Endometrial microvascular endothelial cells (primary cell): ENCODE results near the gene TOR4A. TPM values are rescaled to one million over a fixed set of nuclear protein-coding genes. Genes with fewer than 3 reads are reported as not detected.

Experiments
- in situ Hi-C: cut with HindIII; loops from 2 replicates; pipeline ENCODE4 v1.10.0; 2017; ENCODE audit warnings: low sequenced_read_pairs, low pct_unique_long_range_greater_than_20kb; ENCODE audit errors: inconsistent ontology term
- total RNA-seq: library from RNA; depleted of rRNA; stranded (reverse); fragments of >200 nt; gene quantifications from one replicate; pipeline ENCODE4 v1.2.3, GENCODE V29; 2015; ENCODE audit errors: inconsistent ontology term

Gene TOR4A
- total RNA-seq, 1 donor from 2014 or later, result 53.1 TPM

DNA sequence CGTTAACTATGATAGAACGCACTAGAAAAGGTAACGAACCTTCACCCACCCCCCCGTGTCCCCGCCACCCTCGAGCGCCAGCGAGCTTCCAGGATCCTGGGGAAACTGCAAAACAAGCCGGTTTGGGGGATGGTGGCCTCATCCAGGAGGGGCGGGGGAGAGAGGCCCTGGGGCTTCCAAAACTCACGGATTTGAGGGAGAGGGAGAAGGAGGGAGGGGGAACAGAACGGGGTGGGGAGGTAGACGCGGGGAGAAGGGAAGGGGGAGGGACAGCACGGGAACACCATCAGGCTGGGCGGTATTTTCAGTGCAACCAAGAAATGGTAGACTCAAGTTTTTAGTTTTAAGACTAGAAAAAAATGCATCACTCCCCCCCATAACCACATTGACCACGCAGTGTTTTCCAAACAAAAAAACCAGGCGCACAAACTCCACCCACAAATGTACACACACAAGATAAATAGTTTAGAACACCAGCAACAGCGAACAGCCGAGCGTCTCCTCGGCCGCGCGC lies 23.1 kb downstream of the TOR4A start:
- in situ Hi-C loops, result no loop called here

DNA sequence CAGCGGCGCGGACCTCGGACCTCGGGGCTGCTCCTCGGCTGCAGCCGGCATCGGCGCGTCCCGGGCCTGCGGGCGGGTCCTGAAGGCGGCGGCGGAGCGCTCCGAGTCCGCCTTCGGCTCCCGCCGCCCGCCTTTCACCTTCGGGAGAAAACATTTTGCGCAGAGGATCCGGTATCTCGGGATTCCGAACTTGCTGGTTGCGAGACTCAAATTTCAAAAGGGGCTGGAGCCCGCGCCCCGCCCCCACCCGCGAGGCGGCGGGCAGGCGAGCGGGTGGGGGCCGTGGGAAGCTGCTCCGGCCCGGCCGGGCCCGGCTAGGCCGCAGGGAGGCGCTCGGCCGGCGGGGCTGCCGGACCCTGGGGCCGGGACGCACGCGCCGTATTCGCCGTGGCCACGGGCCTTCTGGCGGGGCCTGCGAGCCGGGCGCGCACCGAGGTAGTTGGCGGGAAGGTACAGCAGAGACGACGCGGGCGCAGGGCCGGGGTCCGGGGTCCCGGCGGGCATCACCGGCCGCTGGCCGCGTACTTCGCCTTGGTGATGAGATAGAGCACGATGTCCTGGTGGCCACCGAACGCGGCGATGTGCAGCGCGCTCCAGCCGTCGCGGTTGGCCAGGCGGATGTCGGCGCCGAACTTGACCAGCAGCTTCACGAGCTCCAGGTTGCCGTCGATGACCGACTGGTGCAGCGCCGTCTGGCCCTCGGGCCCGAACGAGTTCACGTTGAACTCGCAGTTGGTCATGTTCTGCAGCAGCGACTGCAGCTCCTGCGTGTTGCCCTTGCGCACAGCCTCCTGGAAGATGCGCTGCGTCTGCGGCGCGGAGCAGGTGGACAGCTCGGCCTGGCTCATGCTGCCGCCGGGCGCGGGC lies 23.8 kb downstream of the TOR4A start:
- in situ Hi-C loops, result no loop called here

DNA sequence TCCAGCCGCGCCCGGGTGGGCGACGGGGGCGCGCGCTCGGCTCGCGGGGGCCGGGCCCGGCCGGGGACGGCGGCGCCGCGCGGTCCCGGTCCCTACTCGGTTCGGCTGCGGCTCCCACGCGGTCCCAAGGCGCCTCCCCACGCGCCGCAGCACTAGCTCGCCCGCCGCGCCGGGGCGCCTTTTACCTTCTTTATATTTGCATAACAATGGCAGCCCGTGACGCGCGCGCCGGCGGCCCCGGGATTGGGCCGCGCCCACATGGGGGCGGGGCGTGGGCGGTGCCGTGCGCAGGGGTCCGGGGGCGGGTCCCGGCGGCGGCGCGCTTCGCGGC lies 24.6 kb downstream of the TOR4A start, which contains the start of gene NRARP:
Gene NRARP (minus strand): TSS at position 154 of the 331 bp plus-strand sequence. CDS start 343 bp downstream, outside the sequence.
- in situ Hi-C loops, result no loop called here

DNA sequence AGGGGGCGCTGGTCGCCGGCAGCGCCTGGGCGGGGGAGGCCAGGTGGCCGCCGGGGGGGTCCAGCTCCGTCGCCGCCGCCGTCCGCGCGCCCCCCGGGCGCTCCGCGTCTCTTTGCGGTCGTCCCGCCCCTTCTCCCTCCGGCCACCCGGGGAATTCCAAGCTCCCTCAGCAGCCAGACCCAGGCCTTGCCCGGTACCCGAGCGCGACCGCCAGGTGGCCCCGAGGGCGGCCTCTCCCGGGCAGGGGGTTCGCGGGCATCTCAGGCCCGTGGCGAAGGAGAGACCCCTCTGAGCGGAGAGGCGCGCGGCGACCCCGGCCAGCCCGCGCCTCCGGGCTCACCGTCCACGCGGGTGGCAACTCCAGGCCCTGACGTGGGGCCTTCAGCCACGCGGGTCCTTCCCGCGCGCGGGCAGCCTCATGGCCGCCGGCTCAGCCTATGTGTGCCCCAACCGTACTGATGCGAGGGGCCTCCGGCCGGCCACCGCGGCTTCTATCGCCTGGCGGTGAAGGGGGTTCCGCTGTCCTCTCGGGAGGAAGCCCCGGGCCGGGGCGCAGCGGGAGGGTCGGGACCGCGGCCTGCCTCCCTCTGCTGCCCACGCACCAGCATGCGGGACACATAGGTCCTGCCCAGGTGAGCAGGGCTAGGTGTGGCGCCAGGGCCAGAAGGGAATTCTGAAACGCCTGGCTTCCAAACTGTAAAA lies 25.1 kb downstream of the TOR4A start:
- in situ Hi-C loops, result no loop called here

DNA sequence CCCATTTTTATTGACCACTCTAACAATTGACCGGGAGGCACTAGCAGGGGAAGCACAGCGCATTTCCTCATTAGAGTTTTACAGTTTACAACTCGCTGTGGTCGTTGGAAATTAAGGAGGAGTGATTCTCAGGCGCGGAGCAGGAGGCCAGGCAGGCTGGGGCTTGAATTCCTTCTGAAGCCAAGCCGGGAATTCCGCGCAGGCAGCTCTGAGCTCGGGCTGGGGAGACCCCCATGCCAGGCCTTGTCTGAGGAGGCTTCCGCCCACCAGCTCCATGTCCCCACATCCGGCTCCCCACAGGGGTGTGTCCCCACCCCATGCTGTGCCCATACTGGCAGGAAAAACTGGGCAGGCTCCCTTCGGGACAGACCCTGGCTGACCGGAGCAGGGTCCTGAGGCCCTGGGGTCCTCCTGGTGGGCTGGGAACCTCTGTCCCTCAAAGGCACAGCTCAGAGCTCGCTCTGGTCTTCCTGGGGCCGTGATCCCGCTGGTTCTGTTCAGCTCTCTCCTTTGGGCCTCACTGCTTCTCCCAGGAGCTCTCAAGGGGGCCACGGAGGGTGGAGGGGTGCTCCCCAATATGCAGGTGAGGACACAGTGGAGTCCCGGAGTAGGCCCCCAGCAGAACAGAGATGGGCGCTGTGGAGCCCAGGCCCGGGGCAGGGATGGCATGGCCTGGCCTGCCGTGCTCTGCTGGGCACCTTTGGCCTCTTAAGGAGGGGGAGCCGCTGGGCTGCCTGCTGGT lies 25.8 kb downstream of the TOR4A start:
- in situ Hi-C loops, result no loop called here

DNA sequence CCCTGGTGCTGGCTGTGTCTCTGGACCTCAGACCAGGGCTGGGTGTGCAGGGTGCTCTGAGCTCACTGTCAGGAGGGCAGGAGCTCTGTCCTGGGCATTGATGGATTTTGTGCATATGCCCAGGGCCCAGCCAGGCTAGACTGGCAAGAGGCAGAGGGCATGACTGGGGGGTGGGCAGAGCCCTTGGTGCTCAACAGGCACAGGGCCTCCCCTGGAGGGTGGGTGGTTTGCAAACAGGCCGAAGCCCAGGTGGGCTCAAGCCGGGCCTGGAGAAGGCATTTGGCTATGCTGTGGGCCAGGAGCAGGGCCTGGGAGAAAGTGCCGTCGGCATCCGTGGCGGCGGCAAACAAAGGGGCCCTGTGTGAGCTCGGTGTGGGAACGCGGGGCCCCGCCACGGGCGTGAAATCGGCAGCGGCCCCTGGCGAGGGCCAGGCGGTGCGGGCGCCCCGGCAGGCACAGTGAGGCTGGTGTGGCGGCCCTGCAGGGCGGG lies 26.4 kb downstream of the TOR4A start:
- in situ Hi-C loops, result no loop called here

DNA sequence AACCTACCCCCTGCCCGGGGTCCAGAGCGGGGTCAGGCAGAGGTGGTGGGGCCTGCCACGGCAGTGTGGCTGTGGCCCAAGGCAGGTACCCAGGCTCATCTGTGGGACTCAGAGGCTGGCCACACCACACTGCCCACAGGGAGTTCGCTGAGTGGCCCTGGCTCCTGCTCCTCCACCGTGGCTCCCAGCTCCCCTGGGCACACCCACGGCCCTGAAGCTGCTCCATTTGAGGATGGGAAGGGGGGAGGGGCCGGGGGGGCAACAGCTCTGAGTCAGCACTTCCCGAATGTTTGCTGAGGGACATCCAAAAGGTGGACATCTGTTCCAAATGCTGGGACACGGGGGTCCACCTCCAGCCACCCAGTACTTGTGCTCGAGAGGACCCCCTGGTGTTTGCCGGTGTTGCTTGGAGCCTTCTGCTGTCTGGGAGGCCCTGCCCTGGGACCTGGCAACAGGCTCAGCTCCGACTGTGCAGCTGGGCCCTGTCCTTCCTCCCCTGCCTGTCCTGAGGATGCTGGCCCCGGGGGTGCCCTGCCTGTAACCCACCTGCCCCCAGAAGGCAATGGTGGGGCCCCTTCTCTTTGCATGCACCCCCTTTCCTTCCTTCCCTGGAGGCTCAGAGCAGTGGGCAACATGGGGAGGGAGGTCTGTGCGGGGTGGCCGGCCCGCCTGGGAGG lies 27.0 kb downstream of the TOR4A start:
- in situ Hi-C loops, result no loop called here

DNA sequence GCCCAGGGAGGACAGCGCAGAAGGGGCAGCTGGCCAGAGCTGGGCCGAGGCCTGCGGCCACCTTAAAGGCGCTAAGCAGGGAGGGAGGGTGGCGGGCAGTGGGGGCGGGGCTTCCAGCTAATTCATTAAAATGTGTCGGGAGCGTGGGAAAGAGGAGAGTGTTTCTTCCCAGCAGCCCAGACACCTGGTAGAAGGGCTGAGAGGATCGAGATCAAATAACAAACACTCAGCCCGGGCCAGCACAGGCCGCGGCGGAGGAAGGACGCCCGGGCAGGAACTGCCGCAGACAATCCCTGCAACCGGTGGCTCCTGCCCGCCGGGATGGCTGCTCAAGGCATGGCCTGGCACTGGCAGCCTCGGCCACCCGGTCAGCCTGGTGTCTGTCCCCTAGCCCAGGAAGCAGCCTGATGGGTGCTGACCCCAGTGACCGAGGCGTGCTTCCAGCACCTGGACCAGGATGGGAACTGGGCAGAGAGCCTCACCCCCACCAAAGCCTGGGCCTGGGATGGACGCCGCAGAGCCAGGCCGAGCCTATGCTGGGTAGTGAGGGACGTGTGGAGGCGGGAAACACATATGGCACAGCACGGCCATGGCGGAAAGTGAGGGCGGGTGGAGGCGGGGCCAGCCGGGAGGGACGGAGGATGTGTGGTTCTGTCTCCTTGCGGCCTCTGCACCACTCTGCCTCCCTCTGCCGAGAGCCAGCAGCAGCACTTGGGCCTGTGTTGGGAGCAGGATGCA lies 27.7 kb downstream of the TOR4A start:
- in situ Hi-C loops, result no loop called here

DNA sequence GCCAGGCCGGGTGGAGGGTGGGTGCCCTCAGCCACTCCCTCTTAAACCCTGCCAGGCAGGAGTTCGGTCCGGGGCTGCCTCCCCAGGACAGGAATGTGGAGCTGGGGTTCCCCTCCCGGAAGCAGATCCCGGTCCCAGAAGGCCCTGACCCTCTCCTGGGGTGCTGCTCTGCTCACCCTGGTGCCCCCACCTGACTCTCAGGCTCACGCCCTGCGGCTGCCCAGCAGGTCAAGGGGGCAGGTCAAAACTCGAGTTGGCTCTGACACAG lies 28.2 kb downstream of the TOR4A start:
- in situ Hi-C loops, result no loop called here

DNA sequence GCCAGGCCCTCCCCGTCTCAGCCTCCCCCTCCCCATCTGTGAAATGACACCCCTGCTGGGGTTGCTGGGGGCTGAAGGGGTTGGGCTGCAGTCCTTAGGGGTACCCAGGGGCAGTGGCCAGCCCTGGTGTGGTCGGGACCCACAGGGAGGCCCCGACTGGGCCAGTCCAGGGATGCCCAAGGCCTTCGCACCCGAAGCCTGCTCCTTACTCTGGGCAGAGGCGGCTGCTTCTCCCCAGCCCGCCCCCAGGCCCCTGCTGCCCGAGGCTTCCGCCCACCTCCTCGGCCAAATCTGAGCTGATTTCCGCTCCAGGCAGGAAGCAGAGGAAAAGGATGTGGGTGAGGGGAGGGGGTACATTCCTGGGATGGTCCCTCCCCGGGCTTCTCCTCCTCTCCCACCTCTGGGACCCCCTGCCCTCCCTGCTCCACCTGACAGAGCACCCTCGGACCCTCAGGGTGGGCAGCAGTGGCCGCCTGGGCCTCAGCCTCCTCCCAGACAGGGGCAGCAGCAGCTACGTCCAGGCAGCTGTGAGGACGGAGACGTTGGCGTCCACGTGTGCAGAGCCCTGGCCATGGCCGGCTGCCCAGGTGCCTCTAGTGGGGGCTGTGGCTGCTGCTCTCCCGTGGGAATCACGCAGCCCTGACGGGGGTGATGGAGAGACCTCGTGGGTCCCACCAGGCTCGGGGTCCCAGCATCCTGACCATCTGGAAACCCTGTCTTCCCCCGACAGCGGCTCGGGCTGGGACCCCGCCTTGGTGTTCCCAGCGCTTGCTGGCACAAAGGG lies 28.7 kb downstream of the TOR4A start:
- in situ Hi-C loops, result no loop called here

DNA sequence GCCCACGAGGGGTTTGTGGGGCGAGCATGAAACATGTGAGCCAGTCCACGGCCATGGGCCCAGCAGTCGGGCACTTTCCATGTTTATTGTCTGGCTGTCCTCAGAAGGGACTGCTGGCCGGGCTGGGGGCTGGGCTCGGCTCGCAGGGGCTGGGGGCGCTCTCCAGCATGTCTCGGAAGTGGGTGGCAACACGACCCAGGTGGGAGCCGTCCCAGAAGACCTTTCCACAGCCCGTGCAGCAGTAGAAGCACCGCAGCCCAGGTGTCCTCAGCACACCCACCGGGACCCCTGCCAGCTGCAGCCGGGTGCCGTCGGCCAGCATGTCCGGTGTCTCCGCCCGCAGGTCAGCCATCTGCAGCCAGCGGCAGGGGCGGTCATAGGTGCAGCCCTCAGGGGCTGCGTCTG lies 29.3 kb downstream of the TOR4A start:
- in situ Hi-C loops, result no loop called here

DNA sequence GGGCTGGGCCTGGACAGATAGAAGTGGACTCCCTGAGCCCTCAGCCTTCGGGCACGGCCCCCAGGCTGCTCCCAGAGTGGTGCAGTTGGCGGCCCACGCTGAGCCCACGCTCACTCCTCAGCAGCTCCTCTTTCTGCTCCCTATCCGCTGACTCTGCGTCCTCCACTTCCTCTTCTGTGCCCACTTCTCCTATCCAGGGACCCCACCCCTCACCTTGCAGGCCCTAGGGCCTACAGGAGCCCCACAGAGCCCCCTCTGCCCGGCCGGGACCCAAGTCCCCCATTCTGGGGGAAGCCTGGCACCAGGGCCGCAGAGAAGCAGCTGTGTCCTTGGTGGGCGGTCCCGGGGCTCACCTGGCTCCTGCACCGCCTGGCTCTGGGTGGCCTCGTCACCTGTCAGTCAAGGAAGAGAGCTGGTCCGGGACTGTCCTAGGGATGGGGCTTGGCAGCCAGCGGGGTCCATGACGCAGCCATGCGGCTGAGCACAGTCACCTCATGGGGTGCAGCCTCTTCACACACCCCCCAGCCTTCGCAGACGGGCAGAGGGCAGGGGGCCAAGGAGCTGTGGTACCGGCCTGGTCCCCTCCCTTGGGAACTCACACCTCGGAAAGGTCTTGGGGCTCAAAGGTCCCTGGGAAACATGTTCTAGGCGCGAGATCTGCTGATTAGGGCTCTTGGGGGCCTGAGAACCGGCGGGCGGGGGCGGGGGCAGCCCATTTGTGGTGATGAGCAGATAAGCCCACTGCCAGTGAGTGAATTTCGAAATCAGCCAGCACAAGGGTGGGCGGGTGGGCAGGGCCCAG lies 29.9 kb downstream of the TOR4A start:
- in situ Hi-C loops, result no loop called here

DNA sequence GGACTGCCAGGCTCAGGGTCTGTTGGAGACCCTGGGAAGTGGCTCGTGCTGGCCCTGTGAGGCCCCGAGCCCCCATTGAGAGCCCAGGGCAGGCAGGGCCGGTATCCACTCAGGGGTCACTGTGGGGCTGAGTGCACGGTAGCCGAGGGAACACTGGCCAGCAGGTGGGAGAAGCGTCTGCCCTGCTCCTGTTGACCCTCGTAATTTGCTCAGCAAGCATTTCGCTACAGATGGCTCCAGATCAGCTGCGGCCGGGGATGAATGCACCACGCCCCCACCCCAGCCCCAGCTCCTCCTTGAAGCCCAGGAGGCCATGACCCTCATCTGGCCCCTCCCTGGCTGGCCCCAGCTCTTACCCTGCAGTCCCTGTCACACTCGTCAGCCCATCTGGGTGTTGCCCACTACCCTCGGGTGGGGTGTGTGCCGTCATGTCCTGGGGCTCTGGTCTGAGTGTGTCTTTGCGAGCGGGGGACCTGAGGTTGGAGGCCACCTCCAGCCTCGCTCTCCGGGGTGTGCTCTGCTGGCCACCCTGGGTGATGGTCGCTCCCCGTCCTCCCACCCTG lies 30.6 kb downstream of the TOR4A start:
- in situ Hi-C loops, result no loop called here

DNA sequence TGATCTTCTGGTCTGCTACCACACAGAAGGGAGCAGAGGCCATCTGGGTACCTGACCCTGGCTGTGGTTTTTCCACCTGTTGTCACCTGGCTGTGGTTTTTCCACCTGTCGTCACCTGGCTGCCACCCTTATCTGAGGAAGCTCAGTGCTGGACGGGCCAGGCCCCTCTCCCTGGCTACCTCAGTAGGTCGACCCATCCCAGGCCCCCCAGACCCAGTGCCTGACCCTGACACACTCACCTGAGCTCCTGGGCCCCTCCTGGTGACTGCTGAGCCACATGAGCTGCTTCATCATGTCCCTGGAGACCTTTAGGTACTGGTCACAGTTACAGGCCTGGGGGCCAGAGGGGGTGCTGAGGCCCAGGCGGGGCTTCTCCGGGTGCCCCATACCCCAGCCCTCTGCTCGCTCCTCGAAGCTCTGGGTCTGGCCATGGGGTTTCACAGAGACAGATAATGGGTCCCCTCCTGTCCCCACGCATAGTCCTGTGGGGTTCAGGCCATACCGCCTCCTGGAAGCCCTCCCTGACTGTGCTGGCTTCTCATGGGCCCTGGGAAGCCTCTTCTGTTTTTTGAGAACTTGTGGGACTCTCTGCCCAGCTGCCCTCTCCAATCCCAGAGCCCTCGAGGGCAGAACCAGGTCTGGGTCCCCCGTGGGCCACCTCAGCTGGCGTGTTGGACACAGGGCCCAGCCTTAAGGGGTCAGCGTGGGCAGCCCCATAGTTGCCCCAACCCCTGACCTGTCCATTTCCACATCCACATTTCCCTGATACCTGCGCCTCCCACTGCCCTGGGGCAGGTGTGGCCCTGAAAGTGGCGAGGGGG lies 32.1 kb downstream of the TOR4A start:
- in situ Hi-C loops, result no loop called here

DNA sequence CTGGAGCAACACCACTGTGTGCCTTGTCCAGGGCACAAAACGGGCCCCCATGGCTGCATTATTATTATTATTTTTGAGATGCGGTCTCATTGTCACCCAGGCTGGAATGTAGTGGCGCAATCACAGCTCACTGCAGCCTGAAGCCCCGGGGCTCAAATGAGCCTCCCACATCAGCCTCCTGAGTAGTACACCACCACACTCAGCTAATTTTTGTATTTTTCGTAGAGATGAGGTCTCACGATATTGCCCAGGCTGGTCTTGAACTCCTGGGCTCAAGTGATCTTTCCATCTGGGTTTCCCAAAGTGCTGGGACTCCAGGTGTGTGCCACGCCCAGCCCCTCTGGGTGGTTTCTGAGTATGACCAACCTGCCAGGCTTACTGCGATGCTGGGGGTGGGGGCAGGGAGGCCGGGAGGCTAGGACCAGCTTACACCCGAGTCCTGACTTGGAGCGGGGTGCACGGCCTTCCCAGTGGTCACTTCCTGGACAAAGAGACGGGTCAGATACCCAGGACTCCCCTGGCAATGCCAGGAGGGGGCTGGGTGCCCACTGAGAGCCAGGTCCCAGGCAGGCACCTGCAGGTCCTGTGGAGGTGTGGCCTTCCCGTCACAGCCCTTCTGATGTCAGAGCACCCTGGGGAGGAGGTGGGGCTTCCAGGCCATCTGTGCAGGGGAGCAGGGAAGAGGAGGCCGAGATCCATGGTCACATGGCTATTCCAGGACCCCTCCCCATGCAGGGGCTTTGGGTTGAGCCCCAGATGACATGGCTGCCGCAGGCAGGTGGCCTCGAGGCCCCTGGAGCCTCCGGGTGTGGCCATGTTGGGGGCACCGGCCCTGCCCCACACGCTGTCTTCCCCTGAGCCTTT lies 32.9 kb downstream of the TOR4A start:
- in situ Hi-C loops, result no loop called here
